ENCODE data around the gene GABRA5. TPM values are rescaled to one million over a fixed set of nuclear protein-coding genes. Genes with fewer than 3 reads are reported as not detected.

Gene GABRA5
- total RNA-seq, 1 experiment from 2014 or later, result not detected

- no peak for DNase-seq (ENCODE audit: low read depth)
Measured at GRCh38 chr15:26928051-26928450, 61.2 kb downstream of the GABRA5 start.

GRCh38 chr15:26929588-26929987 is 62.7 kb downstream of the GABRA5 start:
- DNase-seq (ENCODE audit: low read depth), result no peak

GRCh38 chr15:26934848-26935247 is 68.0 kb downstream of the GABRA5 start:
- DNase-seq (ENCODE audit: low read depth), result no peak

GRCh38 chr15:26935322-26935721 is 68.5 kb downstream of the GABRA5 start:
- DNase-seq (ENCODE audit: low read depth), result no peak

GRCh38 chr15:26936502-26936901 is 69.6 kb downstream of the GABRA5 start:
- DNase-seq (ENCODE audit: low read depth), result no peak

- no peak for DNase-seq (ENCODE audit: low read depth)
Measured at GRCh38 chr15:26937134-26937533, 70.3 kb downstream of the GABRA5 start.

- DNase-seq (ENCODE audit: low read depth), result no peak
Measured at GRCh38 chr15:26939398-26939797, 72.5 kb downstream of the GABRA5 start.

- no peak for DNase-seq (ENCODE audit: low read depth)
Measured at GRCh38 chr15:26941489-26941888, 74.6 kb downstream of the GABRA5 start.

- DNase-seq (ENCODE audit: low read depth), result no peak
Measured at GRCh38 chr15:26943866-26944265, 77.0 kb downstream of the GABRA5 start.

- DNase-seq (ENCODE audit: low read depth), result no peak
Measured at GRCh38 chr15:26945046-26945445, 78.2 kb downstream of the GABRA5 start.

GRCh38 chr15:26950001-26950400 is 83.1 kb downstream of the GABRA5 start:
- no peak for DNase-seq (ENCODE audit: low read depth)

- no peak for DNase-seq (ENCODE audit: low read depth)
Measured at GRCh38 chr15:26954403-26954802, 87.5 kb downstream of the GABRA5 start.

GRCh38 chr15:26967719-26968269 is 100.9 kb downstream of the GABRA5 start:
- no peak for DNase-seq (ENCODE audit: low read depth)

- no peak for DNase-seq (ENCODE audit: low read depth)
Measured at GRCh38 chr15:26968806-26969205, 101.9 kb downstream of the GABRA5 start.

GRCh38 chr15:26970712-26971210 is 103.9 kb downstream of the GABRA5 start, which contains the start of gene GABRG3:
TSS of gene GABRG3 (plus strand) at chr15:26971181.
- DNase-seq (ENCODE audit: low read depth), result no peak

- DNase-seq (ENCODE audit: low read depth), result no peak
Measured at GRCh38 chr15:26971271-26972018, 104.6 kb downstream of the GABRA5 start.

GRCh38 chr15:26972636-26973035 is 105.8 kb downstream of the GABRA5 start:
- no peak for DNase-seq (ENCODE audit: low read depth)

GRCh38 chr15:26974120-26974780 is 107.4 kb downstream of the GABRA5 start:
- DNase-seq (ENCODE audit: low read depth), result peak; percentile 3

GRCh38 chr15:26981492-26981891 is 114.6 kb downstream of the GABRA5 start:
- DNase-seq (ENCODE audit: low read depth), result no peak

GRCh38 chr15:26983822-26984221 is 117.0 kb downstream of the GABRA5 start:
- no peak for DNase-seq (ENCODE audit: low read depth)

- no peak for DNase-seq (ENCODE audit: low read depth)
Measured at GRCh38 chr15:26985050-26985449, 118.2 kb downstream of the GABRA5 start.

- no peak for DNase-seq (ENCODE audit: low read depth)
Measured at GRCh38 chr15:26996250-26996649, 129.4 kb downstream of the GABRA5 start.
